ENCODE data around the gene IL2RA.
"Not testable (repeated sequence)": the region's sequence is repeated elsewhere in the genome, so short reads cannot be mapped to it uniquely, and the experiment has no call there.

Gene IL2RA

DNA sequence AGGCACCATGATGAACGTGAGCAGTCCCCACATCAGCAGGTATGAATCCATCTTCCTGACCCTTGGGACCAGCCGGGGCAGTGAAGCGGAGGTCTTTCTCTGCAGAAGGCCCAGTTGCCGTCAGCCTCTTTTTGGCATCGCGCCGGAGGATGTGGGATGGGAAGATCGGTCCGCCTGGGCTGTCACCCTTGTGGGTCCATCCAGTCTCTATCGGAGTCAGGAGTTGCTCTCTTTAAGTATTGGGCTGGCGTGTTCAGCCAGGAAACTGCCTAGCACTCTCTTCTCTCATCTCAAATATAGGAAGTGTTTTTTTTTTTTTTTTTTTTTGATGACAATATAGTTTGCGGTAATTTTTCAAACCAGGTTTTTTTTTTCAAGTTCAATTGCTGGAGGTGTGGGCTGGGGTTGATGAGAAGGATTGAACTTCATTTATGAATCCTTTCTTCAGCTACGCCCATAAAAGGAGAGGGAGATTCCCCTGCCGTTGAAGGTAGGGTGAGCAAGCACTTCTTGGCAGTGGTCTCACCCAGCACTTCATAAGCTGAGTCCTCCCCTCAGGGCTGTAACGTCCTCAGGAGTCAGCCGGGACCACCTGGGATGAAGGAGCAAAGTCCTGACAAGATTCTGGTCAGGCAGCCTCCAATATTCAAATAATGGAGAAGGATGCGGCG is at the start of gene IL2RA:
Gene IL2RA (minus strand): TSS at position 267 of the 671 bp plus-strand sequence. CDS start 216 bp downstream, at position 51.
- peaks cover 35% of the 10 kb centered on the region for H3K4me1 Mint-ChIP-seq
- H3K4me3 Mint-ChIP-seq = peak within 1 kb of the TSS; percentile 85

DNA sequence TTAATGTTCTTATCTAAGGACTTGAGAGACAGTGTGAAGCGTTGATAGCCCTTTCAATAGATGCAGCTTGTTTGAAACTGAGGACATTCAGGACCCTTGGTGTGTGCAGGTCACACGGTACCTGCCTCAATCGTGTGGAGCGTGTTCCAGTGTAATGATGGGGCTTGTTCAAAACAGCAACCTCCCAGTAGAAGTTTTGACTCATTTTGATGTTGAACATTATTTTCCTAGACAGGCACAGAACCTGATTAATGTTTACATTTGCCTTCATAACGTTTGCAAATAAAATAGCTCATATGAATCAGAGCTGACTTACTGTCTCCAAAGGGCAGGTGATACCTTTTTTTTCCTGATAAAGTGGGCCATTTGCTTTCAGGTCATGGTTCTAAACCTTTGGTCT is 48.0 kb upstream of the IL2RA start:
- DNase-seq (ENCODE audit: low spot score in 2 of 2) = no peak
- no peaks in the 10 kb centered on the region for H3K27me3 Mint-ChIP-seq

More for the DNA sequence above, at the start of gene IL2RA:
- Mint-ChIP-seq H3K27ac (ENCODE audit: low read depth) (peak within 1 kb of the TSS; percentile 89), H3K9me3 (no peaks in the 10 kb centered on the region), H3K27me3 (no peaks in the 10 kb centered on the region), H3K36me3 (ENCODE audit: insufficient read depth) (peaks cover 6% of the 10 kb centered on the region)
- DNase-seq (ENCODE audit: low spot score in 2 of 2) (peak in 1 of 2 donors; percentile 26), ATAC-seq (replicated peaks; ENCODE audit: extremely low read depth, poor library complexity, severe bottlenecking) (peak; percentile 78)

DNA sequence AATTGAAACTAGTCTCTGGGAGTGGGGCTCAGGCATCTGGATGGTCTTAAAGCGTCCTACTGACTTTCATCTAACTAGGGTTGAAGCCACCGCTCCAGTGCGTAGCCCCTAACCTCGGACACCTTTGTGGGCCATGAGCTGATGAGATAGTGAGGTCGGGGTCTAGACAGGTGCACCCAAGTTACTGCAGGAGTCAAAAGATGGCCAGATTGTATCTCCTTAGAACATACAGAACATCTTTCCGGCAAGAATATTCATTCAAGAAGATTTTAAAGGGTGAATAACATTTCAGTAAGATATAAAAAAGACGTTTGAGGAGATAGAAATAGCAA is 47.2 kb upstream of the IL2RA start:
- Mint-ChIP-seq H3K9me3 (no peaks in the 10 kb centered on the region), H3K27me3 (no peaks in the 10 kb centered on the region), H3K36me3 (ENCODE audit: insufficient read depth) (peaks cover 57% of the 10 kb centered on the region), H3K27ac (ENCODE audit: low read depth) (peak overlapping the region; percentile 25), H3K4me3 (no peak overlapping the region), H3K4me1 (peaks cover 19% of the 10 kb centered on the region)
- no peak for DNase-seq (ENCODE audit: low spot score in 2 of 2)
- no peak for ATAC-seq (replicated peaks; ENCODE audit: extremely low read depth, poor library complexity, severe bottlenecking)

More for the DNA sequence above, 48.0 kb upstream of the IL2RA start:
- Mint-ChIP-seq H3K9me3 (no peaks in the 10 kb centered on the region), H3K36me3 (ENCODE audit: insufficient read depth) (peaks cover 59% of the 10 kb centered on the region), H3K4me3 (no peak overlapping the region), H3K27ac (ENCODE audit: low read depth) (peak overlapping the region; percentile 25), H3K4me1 (peaks cover 19% of the 10 kb centered on the region)
- no peak for ATAC-seq (replicated peaks; ENCODE audit: extremely low read depth, poor library complexity, severe bottlenecking)

DNA sequence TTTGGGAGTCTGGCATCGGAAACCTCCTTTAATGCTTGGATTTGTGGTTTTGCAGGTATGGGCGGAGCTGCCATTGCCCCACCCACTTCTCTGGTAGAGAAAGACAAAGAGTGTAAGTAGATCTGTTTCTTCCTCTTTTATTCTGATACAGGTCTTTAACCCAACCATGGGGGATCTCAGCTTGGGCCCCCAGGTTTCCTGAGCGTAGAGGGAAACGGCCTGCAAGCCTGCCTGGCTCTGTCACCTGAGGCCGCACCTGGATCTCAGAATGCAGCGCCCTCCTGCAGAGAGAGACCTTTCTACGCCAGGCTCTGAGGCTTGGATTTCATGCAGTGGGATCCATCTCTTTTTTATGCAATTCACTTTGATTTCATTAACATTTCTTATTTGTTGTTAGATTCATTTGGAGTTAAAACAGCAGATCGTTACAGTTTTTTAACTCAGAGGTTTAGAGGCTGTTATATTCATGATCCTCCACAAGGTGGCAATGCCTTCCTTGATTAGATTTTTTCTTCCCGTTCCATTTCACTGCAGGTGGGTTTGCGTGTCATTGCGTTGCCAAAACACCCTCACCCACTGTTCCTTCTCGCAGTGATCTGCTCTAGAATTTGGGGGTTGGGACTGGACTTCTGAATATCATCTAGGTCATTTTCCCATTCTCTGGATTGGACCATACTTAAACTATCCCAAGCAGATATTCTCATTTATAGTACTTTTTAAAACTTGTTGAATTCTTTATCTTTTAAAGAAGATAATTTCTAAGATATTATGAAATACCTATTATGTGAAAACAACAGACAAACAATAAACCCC is 46.7 kb upstream of the IL2RA start:
- Mint-ChIP-seq H3K27ac (ENCODE audit: low read depth) (peak overlapping the region; percentile 25), H3K9me3 (no peaks in the 10 kb centered on the region), H3K4me3 (no peak overlapping the region), H3K4me1 (peaks cover 19% of the 10 kb centered on the region), H3K27me3 (no peaks in the 10 kb centered on the region), H3K36me3 (ENCODE audit: insufficient read depth) (peaks cover 52% of the 10 kb centered on the region)
- ATAC-seq (replicated peaks; ENCODE audit: extremely low read depth, poor library complexity, severe bottlenecking) (peak; percentile 32), DNase-seq (ENCODE audit: low spot score in 2 of 2) (no peak)

DNA sequence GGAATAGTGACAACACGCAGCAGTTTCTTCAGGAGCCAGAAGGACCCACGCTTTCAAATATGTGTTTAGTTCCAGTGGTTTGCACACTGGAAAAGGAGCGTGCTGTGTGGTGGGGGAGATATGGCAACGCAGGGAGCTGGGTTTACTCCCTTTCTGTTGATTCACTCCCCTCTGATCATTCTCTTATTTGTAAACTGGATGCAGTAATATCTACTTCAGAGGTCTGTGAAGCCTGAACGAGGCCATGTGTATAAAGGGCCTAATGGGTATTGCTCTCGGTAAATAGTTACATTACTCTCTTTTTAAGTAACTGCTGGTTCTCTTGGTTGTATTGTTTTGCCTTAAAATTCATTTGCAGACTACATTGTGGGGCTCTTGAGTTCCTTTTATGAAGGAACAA is 45.9 kb upstream of the IL2RA start:
- Mint-ChIP-seq H3K27me3 (no peaks in the 10 kb centered on the region), H3K36me3 (ENCODE audit: insufficient read depth) (peaks cover 48% of the 10 kb centered on the region), H3K27ac (ENCODE audit: low read depth) (no peak overlapping the region), H3K4me3 (no peak overlapping the region), H3K4me1 (peaks cover 19% of the 10 kb centered on the region), H3K9me3 (no peaks in the 10 kb centered on the region)
- ATAC-seq (replicated peaks; ENCODE audit: extremely low read depth, poor library complexity, severe bottlenecking) = no peak
- DNase-seq (ENCODE audit: low spot score in 2 of 2) = no peak

DNA sequence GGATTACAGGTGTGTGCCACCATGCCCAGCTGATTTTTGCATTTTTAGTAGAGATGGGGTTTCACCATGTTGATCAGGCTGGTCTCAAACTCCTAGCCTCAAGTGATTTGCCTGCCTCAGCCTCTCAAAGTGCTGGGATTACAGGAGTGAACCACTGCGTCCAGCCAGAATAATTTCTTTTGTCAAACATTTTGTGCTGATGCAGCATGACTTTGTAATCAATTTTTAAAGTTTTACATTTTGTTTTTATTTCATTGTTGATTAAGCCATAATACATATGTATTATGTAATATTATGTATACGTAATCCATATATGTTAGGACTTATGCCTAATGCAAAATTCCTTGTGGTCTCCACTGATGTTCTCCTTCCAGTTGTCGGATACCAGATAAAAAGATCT is 45.4 kb upstream of the IL2RA start:
- H3K27me3 Mint-ChIP-seq; H3K4me3 Mint-ChIP-seq; DNase-seq (ENCODE audit: low spot score in 2 of 2); ATAC-seq (replicated peaks; ENCODE audit: extremely low read depth, poor library complexity, severe bottlenecking); H3K9me3 Mint-ChIP-seq; H3K27ac Mint-ChIP-seq (ENCODE audit: low read depth): not testable (repeated sequence)
- peaks cover 19% of the 10 kb centered on the region for H3K4me1 Mint-ChIP-seq
- H3K36me3 Mint-ChIP-seq (ENCODE audit: insufficient read depth) = peaks cover 45% of the 10 kb centered on the region

DNA sequence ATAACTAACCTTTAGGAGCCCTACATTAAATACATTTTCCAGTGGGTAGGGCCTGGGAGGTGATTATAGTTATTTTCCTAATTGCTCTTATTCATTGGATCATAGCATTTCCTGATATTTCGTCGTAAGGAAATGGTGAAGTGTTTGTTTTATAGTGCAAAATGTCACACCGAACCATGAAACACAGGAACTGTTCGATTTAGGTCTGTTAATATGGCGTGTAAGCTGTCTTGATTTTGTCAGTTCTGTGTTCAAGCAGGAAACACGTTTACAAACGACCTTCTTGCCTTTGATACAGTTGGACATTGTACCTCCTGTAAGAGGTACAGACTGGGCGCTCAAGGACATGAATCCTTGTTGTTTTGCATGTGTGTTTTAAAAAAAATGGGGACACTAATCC is 41.4 kb upstream of the IL2RA start:
- H3K4me3 Mint-ChIP-seq = no peak overlapping the region
- peaks cover 17% of the 10 kb centered on the region for H3K4me1 Mint-ChIP-seq
- H3K27ac Mint-ChIP-seq (ENCODE audit: low read depth) = no peak overlapping the region
- ATAC-seq (replicated peaks; ENCODE audit: extremely low read depth, poor library complexity, severe bottlenecking) (no peak), DNase-seq (ENCODE audit: low spot score in 2 of 2) (no peak)
- no peaks in the 10 kb centered on the region for H3K9me3 Mint-ChIP-seq
- no peaks in the 10 kb centered on the region for H3K27me3 Mint-ChIP-seq
- peaks cover 38% of the 10 kb centered on the region for H3K36me3 Mint-ChIP-seq (ENCODE audit: insufficient read depth)

DNA sequence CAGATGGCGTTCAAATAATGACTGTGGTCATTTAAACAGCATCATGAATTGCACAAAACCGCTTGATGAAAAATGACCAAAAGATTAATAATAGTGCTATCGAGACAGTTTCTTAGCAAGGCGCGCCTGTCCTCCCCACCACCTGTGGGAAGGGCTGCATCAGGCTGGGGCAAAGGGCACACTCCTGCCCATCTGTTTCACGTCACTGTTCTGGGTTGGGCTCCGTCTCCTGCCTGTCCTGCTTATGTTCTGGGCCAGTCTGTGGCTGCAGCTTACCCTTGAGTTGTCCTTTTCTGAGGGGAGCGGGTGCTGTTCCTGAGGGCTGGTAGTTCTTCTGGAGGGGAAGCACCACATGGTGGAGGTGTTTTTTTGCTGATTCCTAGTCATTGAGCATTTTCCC is 40.0 kb upstream of the IL2RA start:
- H3K4me1 Mint-ChIP-seq = peaks cover 22% of the 10 kb centered on the region
- no peak overlapping the region for H3K27ac Mint-ChIP-seq (ENCODE audit: low read depth)
- ATAC-seq (replicated peaks; ENCODE audit: extremely low read depth, poor library complexity, severe bottlenecking) = no peak
- no peaks in the 10 kb centered on the region for H3K27me3 Mint-ChIP-seq
- peaks cover 41% of the 10 kb centered on the region for H3K36me3 Mint-ChIP-seq (ENCODE audit: insufficient read depth)
- DNase-seq (ENCODE audit: low spot score in 2 of 2) = no peak
- no peak overlapping the region for H3K4me3 Mint-ChIP-seq
- H3K9me3 Mint-ChIP-seq = no peaks in the 10 kb centered on the region

DNA sequence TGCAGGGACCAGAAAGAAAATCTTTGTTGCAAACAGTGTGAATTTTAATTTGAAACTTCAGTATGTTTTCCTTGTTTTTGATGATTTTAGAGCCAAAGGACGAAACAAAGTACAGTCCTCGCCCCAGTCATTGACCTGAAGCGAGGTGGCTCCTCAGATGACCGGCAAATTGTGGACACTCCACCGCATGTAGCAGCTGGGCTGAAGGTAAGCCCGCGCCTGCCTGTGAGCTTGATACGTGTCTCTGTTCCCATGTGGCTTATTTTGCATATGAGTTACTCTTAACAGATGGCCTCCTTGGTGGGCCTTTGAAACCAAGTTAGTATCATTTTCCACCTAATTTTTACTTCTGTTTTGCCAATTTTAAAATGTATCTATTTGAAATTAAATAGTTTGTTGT is 39.0 kb upstream of the IL2RA start:
- H3K27ac Mint-ChIP-seq (ENCODE audit: low read depth) = no peak overlapping the region
- no peak for ATAC-seq (replicated peaks; ENCODE audit: extremely low read depth, poor library complexity, severe bottlenecking)
- no peaks in the 10 kb centered on the region for H3K9me3 Mint-ChIP-seq
- peaks cover 26% of the 10 kb centered on the region for H3K4me1 Mint-ChIP-seq
- peaks cover 44% of the 10 kb centered on the region for H3K36me3 Mint-ChIP-seq (ENCODE audit: insufficient read depth)
- no peaks in the 10 kb centered on the region for H3K27me3 Mint-ChIP-seq
- DNase-seq (ENCODE audit: low spot score in 2 of 2) = no peak
- H3K4me3 Mint-ChIP-seq = no peak overlapping the region

DNA sequence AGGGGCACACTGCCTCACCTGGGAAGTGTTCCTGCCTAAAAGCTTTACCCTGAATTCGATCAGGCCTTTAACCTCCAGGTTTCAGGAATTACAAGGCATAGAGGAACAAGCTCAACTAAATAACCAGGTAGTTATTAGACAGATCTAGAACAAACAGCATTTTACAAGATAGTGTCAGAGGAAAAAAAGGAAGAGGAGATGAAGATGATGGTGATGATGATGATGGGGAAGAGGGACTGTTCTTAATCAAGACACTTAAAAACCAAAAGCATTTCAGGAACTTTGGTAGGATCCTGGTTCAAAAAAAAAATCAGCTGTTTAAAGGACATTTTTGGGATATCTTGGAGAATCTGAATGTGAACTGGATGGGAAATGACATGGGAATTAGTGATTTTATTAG is 38.2 kb upstream of the IL2RA start:
- peak overlapping the region; percentile 52 for H3K27ac Mint-ChIP-seq (ENCODE audit: low read depth)
- no peak overlapping the region for H3K4me3 Mint-ChIP-seq
- ATAC-seq (replicated peaks; ENCODE audit: extremely low read depth, poor library complexity, severe bottlenecking) (no peak), DNase-seq (ENCODE audit: low spot score in 2 of 2) (no peak)
- no peaks in the 10 kb centered on the region for H3K9me3 Mint-ChIP-seq
- no peaks in the 10 kb centered on the region for H3K27me3 Mint-ChIP-seq
- peaks cover 29% of the 10 kb centered on the region for H3K4me1 Mint-ChIP-seq
- H3K36me3 Mint-ChIP-seq (ENCODE audit: insufficient read depth) = peaks cover 42% of the 10 kb centered on the region

DNA sequence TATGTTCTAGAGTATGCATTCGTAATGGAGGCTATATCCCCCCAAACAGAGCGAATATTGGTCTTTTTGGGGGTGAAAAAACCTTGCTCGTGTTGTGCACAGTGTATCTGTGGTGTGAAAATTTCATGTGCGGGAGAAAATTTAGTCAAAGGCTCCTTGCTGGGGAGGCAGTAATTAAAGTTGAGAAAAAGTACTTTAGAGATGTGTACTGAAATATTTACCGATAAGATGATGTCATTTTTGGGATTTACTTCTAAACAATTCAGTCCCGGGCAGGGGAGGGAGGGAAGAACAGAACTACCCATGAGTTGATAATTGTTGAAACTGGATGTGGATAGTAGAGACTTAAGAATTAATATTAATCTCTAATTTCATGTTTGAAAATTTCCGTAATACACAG is 36.0 kb upstream of the IL2RA start:
- Mint-ChIP-seq H3K4me1 (peaks cover 43% of the 10 kb centered on the region), H3K36me3 (ENCODE audit: insufficient read depth) (peaks cover 41% of the 10 kb centered on the region), H3K27me3 (no peaks in the 10 kb centered on the region), H3K27ac (ENCODE audit: low read depth) (no peak overlapping the region), H3K9me3 (no peaks in the 10 kb centered on the region), H3K4me3 (no peak overlapping the region)
- DNase-seq (ENCODE audit: low spot score in 2 of 2) (no peak), ATAC-seq (replicated peaks; ENCODE audit: extremely low read depth, poor library complexity, severe bottlenecking) (no peak)

DNA sequence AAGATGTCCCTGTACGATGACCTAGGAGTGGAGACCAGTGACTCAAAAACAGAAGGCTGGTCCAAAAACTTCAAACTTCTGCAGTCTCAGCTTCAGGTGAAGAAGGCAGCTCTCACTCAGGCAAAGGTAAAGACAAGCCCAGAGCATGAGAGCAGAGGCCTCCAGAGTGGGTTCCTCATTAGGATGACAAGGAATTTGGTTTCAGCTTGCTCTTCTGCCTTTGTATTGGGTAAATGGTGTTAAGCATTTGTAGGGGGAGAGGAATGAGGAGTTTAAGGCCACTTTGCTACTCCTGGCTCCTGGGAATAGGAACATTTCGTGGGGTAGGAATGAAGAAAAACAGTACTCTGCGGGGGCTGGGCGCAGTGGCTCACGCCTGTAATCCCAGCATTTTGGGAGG is 34.9 kb upstream of the IL2RA start:
- peaks cover 38% of the 10 kb centered on the region for H3K36me3 Mint-ChIP-seq (ENCODE audit: insufficient read depth)
- H3K27ac Mint-ChIP-seq (ENCODE audit: low read depth) = no peak overlapping the region
- no peak for ATAC-seq (replicated peaks; ENCODE audit: extremely low read depth, poor library complexity, severe bottlenecking)
- no peaks in the 10 kb centered on the region for H3K9me3 Mint-ChIP-seq
- DNase-seq (ENCODE audit: low spot score in 2 of 2) = no peak
- H3K4me1 Mint-ChIP-seq = peaks cover 50% of the 10 kb centered on the region
- no peaks in the 10 kb centered on the region for H3K27me3 Mint-ChIP-seq
- H3K4me3 Mint-ChIP-seq = no peak overlapping the region
